Measurements from ENCODE around the gene PCDHA3. TPM values are rescaled to one million over a fixed set of nuclear protein-coding genes. Genes with fewer than 3 reads are reported as not detected.
"Not testable (repeated sequence)": the region's sequence is repeated elsewhere in the genome, so short reads cannot be mapped to it uniquely, and the experiment has no call there.

Gene PCDHA3
- total and polyA plus RNA-seq, 2 experiments from 2014 or later = 0.12 to 1.1 TPM

- no peak overlapping the region for H2AFZ ChIP-seq
- TF ChIP-seq EZH2 (IDR thresholded peaks at IDR 0.05; ENCODE audit: borderline replicate concordance) (no peak), EZH2phosphoT487 (IDR thresholded peaks at IDR 0.05; ENCODE audit: low read depth, severe bottlenecking, unreplicated experiment) (no peak), CTCF (IDR thresholded peaks at IDR 0.05; ENCODE audit: poor library complexity) (no peak)
- H3K36me3 ChIP-seq (replicated peaks; ENCODE audit: insufficient read depth, low read depth) = peaks cover 5% of the 10 kb centered on the region
- no peak overlapping the region for H3K4me2 ChIP-seq
- H3K79me2 ChIP-seq = no peaks in the 10 kb centered on the region
- DNase-seq (ENCODE audit: low spot score) = no peak
- WGBS (ENCODE audit: low lambda C conversion rate, missing lambda C conversion rate) = over 99% methylated on average over 97 of the region's 103 CpGs
- H3K4me1 ChIP-seq (ENCODE audit: insufficient read depth) = no peaks in the 10 kb centered on the region
- no peaks in the 10 kb centered on the region for H4K20me1 ChIP-seq (ENCODE audit: insufficient read depth, poor library complexity, severe bottlenecking)
- H3K9me3 ChIP-seq (ENCODE audit: low read depth) = peaks cover 42% of the 10 kb centered on the region
- H3K27ac ChIP-seq = no peak overlapping the region
- no peaks in the 10 kb centered on the region for H3K9me2 ChIP-seq (replicated peaks; ENCODE audit: insufficient read depth)
- H3K4me3 ChIP-seq = no peak overlapping the region
- no peaks in the 10 kb centered on the region for H3K27me3 ChIP-seq
These were observed 35.0 kb downstream of the PCDHA3 start for GRCh38 chr5:140835622-140836510.

- WGBS (ENCODE audit: low lambda C conversion rate, missing lambda C conversion rate) = 84% methylated on average over 47 of the region's 47 CpGs
- Histone ChIP-seq H3K9me2 (replicated peaks; ENCODE audit: insufficient read depth) (no peaks in the 10 kb centered on the region), H3K27me3 (no peaks in the 10 kb centered on the region), H3K27ac (no peak within 1 kb of the TSS), H3K4me1 (ENCODE audit: insufficient read depth) (no peaks in the 10 kb centered on the region), H3K4me2 (no peak within 1 kb of the TSS), H3K9me3 (ENCODE audit: low read depth) (peaks cover 32% of the 10 kb centered on the region), H2AFZ (no peak within 1 kb of the TSS), H3K79me2 (no peaks in the 10 kb centered on the region), H3K36me3 (replicated peaks; ENCODE audit: insufficient read depth, low read depth) (no peaks in the 10 kb centered on the region), H3K4me3 (no peak within 1 kb of the TSS), H4K20me1 (ENCODE audit: insufficient read depth, poor library complexity, severe bottlenecking) (no peaks in the 10 kb centered on the region)
- no peak for TF ChIP-seq EZH2 (IDR thresholded peaks at IDR 0.05; ENCODE audit: borderline replicate concordance)
- no peak for TF ChIP-seq CTCF (IDR thresholded peaks at IDR 0.05; ENCODE audit: poor library complexity)
- TF ChIP-seq EZH2phosphoT487 (IDR thresholded peaks at IDR 0.05; ENCODE audit: low read depth, severe bottlenecking, unreplicated experiment) = no peak
- DNase-seq (ENCODE audit: low spot score) = no peak
These were observed 40.4 kb downstream of the PCDHA3 start, which contains the start of gene PCDHA8 for GRCh38 chr5:140840978-140841962. Gene PCDHA8, plus strand, starts transcription at chr5:140841187. Its CDS starts 135 bp downstream, at chr5:140841322.

- H3K79me2 ChIP-seq = no peaks in the 10 kb centered on the region
- H3K4me2 ChIP-seq = no peak overlapping the region
- H3K36me3 ChIP-seq (replicated peaks; ENCODE audit: insufficient read depth, low read depth) = no peaks in the 10 kb centered on the region
- no peak for DNase-seq (ENCODE audit: low spot score)
- no peaks in the 10 kb centered on the region for H3K9me2 ChIP-seq (replicated peaks; ENCODE audit: insufficient read depth)
- 99% methylated on average over 71 of the region's 87 CpGs for WGBS (ENCODE audit: low lambda C conversion rate, missing lambda C conversion rate)
- no peaks in the 10 kb centered on the region for H4K20me1 ChIP-seq (ENCODE audit: insufficient read depth, poor library complexity, severe bottlenecking)
- no peak overlapping the region for H3K4me3 ChIP-seq
- H3K4me1 ChIP-seq (ENCODE audit: insufficient read depth) = no peaks in the 10 kb centered on the region
- no peaks in the 10 kb centered on the region for H3K27me3 ChIP-seq
- no peak for TF ChIP-seq CTCF (IDR thresholded peaks at IDR 0.05; ENCODE audit: poor library complexity)
- no peak overlapping the region for H2AFZ ChIP-seq
- H3K9me3 ChIP-seq (ENCODE audit: low read depth) = peaks cover 26% of the 10 kb centered on the region
- no peak overlapping the region for H3K27ac ChIP-seq
These were observed 42.2 kb downstream of the PCDHA3 start for GRCh38 chr5:140842798-140843733.

- not testable (repeated sequence) for H4K20me1 ChIP-seq (ENCODE audit: insufficient read depth, poor library complexity, severe bottlenecking); H3K4me1 ChIP-seq (ENCODE audit: insufficient read depth); H3K36me3 ChIP-seq (replicated peaks; ENCODE audit: insufficient read depth, low read depth); H2AFZ ChIP-seq; H3K9me2 ChIP-seq (replicated peaks; ENCODE audit: insufficient read depth); H3K27me3 ChIP-seq; H3K79me2 ChIP-seq; H3K27ac ChIP-seq; DNase-seq (ENCODE audit: low spot score)
- Histone ChIP-seq H3K4me3 (peak within 1 kb of the TSS; percentile 1), H3K4me2 (peak within 1 kb of the TSS; percentile 35), H3K9me3 (ENCODE audit: low read depth) (peaks cover 10% of the 10 kb centered on the region)
- WGBS (ENCODE audit: low lambda C conversion rate, missing lambda C conversion rate) = 81% methylated on average over 39 of the region's 48 CpGs
These were observed 47.6 kb downstream of the PCDHA3 start, which contains the start of gene PCDHA9 for GRCh38 chr5:140848139-140849102. Gene PCDHA9, plus strand, starts transcription at chr5:140848382. Its CDS starts 114 bp downstream, at chr5:140848496.

Data from hepatocyte (in vitro differentiated cells).